K562 (cell line): ENCODE measurements around the gene DPT. TPM values are rescaled to one million over a fixed set of nuclear protein-coding genes. Genes with fewer than 3 reads are reported as not detected.

Experiments used
- ATAC-seq: fragments of 200-7000 bp; cut with Tn5 transposase; 3 replicates; pipeline ENCODE4 v1.9.1; 2020; ENCODE audit warnings: moderate library complexity
- Bru-seq: library from RNA; stranded (reverse); fragments of 400-500 nt; gene quantifications from one replicate; lab custom pipeline; 2021; lab: Mats Ljungman, UMichigan
- BruChase-seq, 2 experiments: library from RNA; stranded (reverse); fragments of 400-500 nt; gene quantifications; one replicate each; lab custom pipeline; 2021; lab: Mats Ljungman, UMichigan
- BruUV-seq: library from RNA; stranded (reverse); fragments of 400-500 nt; replicated peaks from 2 replicates; lab custom pipeline; 2021; lab: Mats Ljungman, UMichigan
- CTCF ChIA-PET: fragments of 300-600 bp; formaldehyde crosslinking; extraction: SDS; loops from one replicate; lab custom pipeline; 2021; ENCODE audit warnings: low intra/inter-chr PET ratio; lab: Yijun Ruan, JAX
- POLR2A ChIA-PET: fragments of 300-600, 350-650 bp; sonication (Branson Sonifier 250); formaldehyde crosslinking; extraction: SDS; loops from one replicate; lab custom pipeline; 2021; ENCODE audit warnings: antibody characterized with exemption, inconsistent platforms; lab: Yijun Ruan, JAX
- DNase-seq, 4 experiments: peaks; one replicate each; pipeline versions ENCODE4 v3.0.0 to v3.0.0-alpha.2; 2011 to 2018; ENCODE audit warnings: low spot score in 3 of 4, mixed read lengths in 3 of 4; ENCODE audit errors: extremely low read depth in 1 of 4
- FAIRE-seq: peaks from 2 replicates; lab custom pipeline; 2011; peaks lifted over from hg19 to GRCh38; lab: Jason Lieb, UNC
- H2AFZ ChIP-seq: 2 replicates; pipeline ENCODE4 v1.6.0; 2011; ENCODE audit warnings: low read depth, low read length, control low read depth, inconsistent platforms
- H3K27ac ChIP-seq: fragments of 200-600 bp; 3 replicates; pipeline ENCODE4 v1.8.0; 2011; ENCODE audit warnings: low read depth, mild to moderate bottlenecking, control low read depth, inconsistent platforms, low read length, moderate library complexity, mixed read lengths; ENCODE audit errors: extremely low read depth
- H3K27me3 ChIP-seq, 2 experiments: fragments of 300-600 bp in 1 of 2; 2 replicates in 1 of 2; 3 replicates in 1 of 2; pipeline versions ENCODE4 v1.6.0 to v1.8.0; 2011; ENCODE audit warnings: inconsistent platforms in 2 of 2, low read length in 2 of 2, mild to moderate bottlenecking in 1 of 2, mixed read lengths in 1 of 2, moderate library complexity in 1 of 2; ENCODE audit not compliant: control insufficient read depth in 2 of 2, insufficient read depth in 2 of 2
- H3K36me3 ChIP-seq: fragments of 300-600 bp; 3 replicates; pipeline ENCODE4 v1.8.0; 2011; ENCODE audit warnings: mild to moderate bottlenecking, low read length, inconsistent platforms; ENCODE audit not compliant: control insufficient read depth, insufficient read depth
- H3K4me1 ChIP-seq, 2 experiments: fragments of 200-600 bp in 1 of 2; replicated peaks in 1 of 2; 2 replicates in 1 of 2; 3 replicates in 1 of 2; pipeline versions ENCODE4 v1.5.1 to v1.8.0; 2011; ENCODE audit warnings: inconsistent platforms in 2 of 2, low read length in 2 of 2, mild to moderate bottlenecking in 1 of 2, mixed read lengths in 1 of 2, moderate library complexity in 1 of 2; ENCODE audit not compliant: control insufficient read depth in 2 of 2, insufficient read depth in 2 of 2
- H3K4me2 ChIP-seq: 2 replicates; pipeline ENCODE4 v1.6.1; 2011; ENCODE audit warnings: low read length, control low read depth, inconsistent platforms, mixed read lengths; ENCODE audit not compliant: insufficient read depth
- H3K4me3 ChIP-seq: fragments of 200-600 bp; sonication (generic), shearing (Covaris generic); 2 replicates; pipeline ENCODE4 v1.5.1; 2016; ENCODE audit warnings: control low read depth, inconsistent platforms
- H3K79me2 ChIP-seq: fragments of 200-600 bp; 3 replicates; pipeline ENCODE4 v1.8.0; 2011; ENCODE audit warnings: low read length, inconsistent platforms; ENCODE audit not compliant: control insufficient read depth, insufficient read depth
- H3K9ac ChIP-seq, 2 experiments: 2 replicates each; pipeline versions ENCODE4 v1.6.0 to v1.6.1; 2011; ENCODE audit warnings: low read depth in 2 of 2, low read length in 2 of 2, control low read depth in 1 of 2, inconsistent platforms in 1 of 2, mild to moderate bottlenecking in 1 of 2, mixed read lengths in 1 of 2; ENCODE audit not compliant: insufficient read depth in 1 of 2
- H3K9me1 ChIP-seq: one replicate; pipeline ENCODE4 v1.6.0; 2011; ENCODE audit warnings: inconsistent platforms, mild to moderate bottlenecking, low read length, moderate library complexity; ENCODE audit not compliant: control insufficient read depth, insufficient read depth
- H3K9me3 ChIP-seq: replicated peaks from 2 replicates; pipeline ENCODE4 v1.5.1; 2011; ENCODE audit warnings: low read depth, low read length, inconsistent platforms; ENCODE audit not compliant: control insufficient read depth, insufficient read depth
- H4K20me1 ChIP-seq: replicated peaks from 2 replicates; pipeline ENCODE4 v1.6.1; 2011; ENCODE audit warnings: low read length, inconsistent platforms, mixed read lengths; ENCODE audit not compliant: control insufficient read depth, insufficient read depth
- DACH1 ChIP-seq: fragments of 450-650 bp; IDR thresholded peaks from 2 replicates; pipeline ENCODE4 v1.6.1; 2018; ENCODE audit not compliant: partially characterized antibody
- EWSR1 ChIP-seq: fragments of 450-650 bp; IDR thresholded peaks from 2 replicates; pipeline ENCODE4 v1.6.1; 2018; ENCODE audit warnings: borderline replicate concordance, mild to moderate bottlenecking, low read depth, moderate library complexity; ENCODE audit not compliant: partially characterized antibody
- HCFC1 ChIP-seq: IDR thresholded peaks from 2 replicates; pipeline ENCODE4 v1.6.1; 2012; ENCODE audit warnings: low read depth, low read length, improper control_type of control experiment
- HLTF ChIP-seq: fragments of 450-650 bp; IDR thresholded peaks from 2 replicates; pipeline ENCODE4 v1.6.1; 2016
- MAZ ChIP-seq, 2 experiments: fragments of 450-650 bp in 1 of 2; sonication (generic) in 1 of 2; formaldehyde crosslinking; IDR thresholded peaks in 1 of 2; conservative IDR thresholded peaks in 1 of 2; 2 replicates each; pipeline versions ENCODE4 v1.4.0 to v1.5.0; 2020; ENCODE audit warnings: mild to moderate bottlenecking in 1 of 2, missing genetic modification reagents in 1 of 2
- STAT5A ChIP-seq: IDR thresholded peaks from 2 replicates; pipeline ENCODE4 v1.6.1; 2012; ENCODE audit warnings: low read length, inconsistent platforms, borderline replicate concordance
- TAF9B ChIP-seq: fragments of 450-650 bp; IDR thresholded peaks from 2 replicates; pipeline ENCODE4 v1.6.1; 2018; ENCODE audit warnings: mild to moderate bottlenecking; ENCODE audit not compliant: partially characterized antibody
- WGBS: fragments of 100-300 bp; shearing (Covaris generic); methylation state at CpG from one replicate; pipeline ENCODE4 v1.1.6; 2016; ENCODE audit warnings: low coverage, mixed read lengths; ENCODE audit not compliant: insufficient coverage; ENCODE audit errors: missing lambda C conversion rate; 5-methylcytosine and 5-hydroxymethylcytosine counted together
- in situ Hi-C: fragments of 300-500 bp; cut with MboI; formaldehyde crosslinking; loops from 4 replicates; pipeline ENCODE4 v1.15.0; 2018; ENCODE audit warnings: inconsistent platforms, mixed read lengths
- intact Hi-C: fragments of 100-400 bp; cut with micrococcal nuclease; formaldehyde crosslinking; loops from 2 replicates; pipeline ENCODE4 v1.14.2; 2022
- long read RNA-seq, 3 experiments: library from polyadenylated mRNA in 2 of 3; library from RNA in 1 of 3; unstranded in 2 of 3; stranded (forward) in 1 of 3; transcript quantifications; one replicate each; pipeline ENCODE4 v2.0.0, GENCODE V29; 2019 to 2022
- polyA minus RNA-seq, 3 experiments: library from RNA; depleted of rRNA, polyadenylated mRNA; stranded (reverse); fragments of >200 nt; gene quantifications; 2 replicates each; pipeline ENCODE4 v1.2.3, GENCODE V29; 2011
- polyA plus RNA-seq, 8 experiments: library from polyadenylated mRNA; depleted of rRNA in 4 of 8; stranded (reverse) in 5 of 8; unstranded in 3 of 8; fragments of >200 nt; fragmentation: Nextera tagmentation in 2 of 8; fragmentation: Illumina TruSeq in 1 of 8; extraction: Ambion mirVana in 2 of 8; extraction: Trizol in 1 of 8; gene quantifications; 2 replicates each; pipeline versions ENCODE4 v1.2.1 to v1.2.3, GENCODE V29; 2011 to 2014; ENCODE audit warnings: inconsistent platforms in 1 of 8, missing spikeins in 1 of 8
- total RNA-seq, 7 experiments: library from RNA; depleted of rRNA in 6 of 7; stranded (reverse); fragments of >200 nt in 6 of 7; fragmentation: Illumina TruSeq in 2 of 7; extraction: Trizol in 2 of 7; gene quantifications; 2 replicates each; pipeline versions ENCODE4 v1.2.1 to v1.2.3, GENCODE V29; 2011 to 2021; ENCODE audit warnings: low replicate concordance in 1 of 7

Gene DPT
- not detected in 2 replicates for total RNA-seq (2011; cell fraction: chromatin; rRNA removed; ENCODE audit: low replicate concordance)
- total RNA-seq (2011; cell fraction: nucleolus; rRNA removed): not detected in 2 replicates
- not detected in 2 replicates for total RNA-seq (2011; cell fraction: nucleoplasm; rRNA removed)
- not detected in 2 replicates for total RNA-seq (2014; rRNA removed)
- total RNA-seq (2014; rRNA removed; fragmentation: Illumina TruSeq; extraction: Trizol): not detected in 2 replicates
- not detected in 2 replicates for total RNA-seq (2015; rRNA removed; fragmentation: Illumina TruSeq; extraction: Trizol)
- not detected in 2 replicates for total RNA-seq (2021)
- polyA plus RNA-seq (2011; rRNA removed): not detected in 2 replicates
- not detected in 2 replicates for polyA plus RNA-seq (2011; cell fraction: cytosol; rRNA removed)
- polyA plus RNA-seq (2011; cell fraction: nucleus; rRNA removed): not detected in 2 replicates
- not detected in 2 replicates for polyA plus RNA-seq (2012)
- polyA plus RNA-seq (2014; fragmentation: Illumina TruSeq; extraction: Trizol): not detected in 2 replicates
- not detected for polyA plus RNA-seq (2014; fragmentation: Nextera tagmentation; extraction: Ambion mirVana)
- not detected in 2 replicates for polyA plus RNA-seq (2014; rRNA removed)
- not detected in 2 replicates for polyA minus RNA-seq (2011; rRNA and poly(A)+ RNA removed)
- polyA minus RNA-seq (2011; cell fraction: cytosol; rRNA and poly(A)+ RNA removed): not detected in 2 replicates
- not detected in 2 replicates for polyA minus RNA-seq (2011; cell fraction: nucleus; rRNA and poly(A)+ RNA removed)
- not detected for Bru-seq, nascent RNA
- not detected for BruChase-seq, experiment 1, labeled RNA remaining after a 2-hour chase
- not detected for BruChase-seq, experiment 2, labeled RNA remaining after a 6-hour chase
- long read RNA-seq, experiment 1: 0 reads
- long read RNA-seq, experiment 2: 0 reads
- long read RNA-seq, experiment 3: 0 reads

- intact Hi-C loops: no loop called here
- Histone ChIP-seq H3K79me2 (no peaks in the 10 kb centered on the region), H3K4me3 (no peak within 1 kb of the TSS), H4K20me1 (no peaks in the 10 kb centered on the region), H3K9ac (no peak within 1 kb of the TSS), H3K4me1 (no peaks in the 10 kb centered on the region), H3K4me2 (no peak within 1 kb of the TSS), H3K9me3 (no peaks in the 10 kb centered on the region), H3K9me1 (no peaks in the 10 kb centered on the region), H2AFZ (no peak within 1 kb of the TSS), H3K27ac (no peak within 1 kb of the TSS), H3K27me3 (peaks cover 5 to 21% of the 10 kb centered on the region in 2 experiments), H3K36me3 (no peaks in the 10 kb centered on the region)
- in situ Hi-C loops: no loop called here
- 0% methylated on average over 14 of the region's 14 CpGs for WGBS
- ATAC-seq (peak; percentile 37; the same call in 2 of the 3 replicates), FAIRE-seq (no peak), DNase-seq (no peak)
- TF ChIP-seq HCFC1 (no peak), TAF9B (no peak), HLTF (no peak), MAZ (CRISPR knock-in tag; conservative IDR thresholded peaks at IDR 0.05 in 1 of 2, IDR thresholded peaks at IDR 0.05 in 1 of 2) (no peak), EWSR1 (no peak), DACH1 (no peak), STAT5A (no peak)
- no TSS peak for BruUV-seq
- POLR2A ChIA-PET: no interaction called here
- CTCF ChIA-PET: no interaction called here
These were observed at the start of gene DPT for GRCh38 chr1:168728473-168729404. TSS of gene DPT (minus strand) at chr1:168729206. CDS start at chr1:168729174, 32 bp downstream.
